Epithelial cell of proximal tubule (primary cell): ENCODE measurements around the gene POMP. TPM values are rescaled to one million over a fixed set of nuclear protein-coding genes. Genes with fewer than 3 reads are reported as not detected.

Experiments used
- DNase-seq: peaks from one replicate; pipeline ENCODE4 v3.0.0-alpha.2; 2011; ENCODE audit warnings: low read depth
- H3K4me3 ChIP-seq: 2 replicates; pipeline ENCODE4 v1.5.1; 2011; ENCODE audit warnings: low read depth, mild to moderate bottlenecking, low read length
- CTCF ChIP-seq: conservative IDR thresholded peaks from 2 replicates; pipeline ENCODE4 v1.5.1; 2012; ENCODE audit warnings: low read depth, mild to moderate bottlenecking, low read length
- total RNA-seq: library from RNA; depleted of rRNA; stranded (reverse); fragments of >200 nt; gene quantifications from 2 replicates; pipeline ENCODE4 v1.2.3, GENCODE V29; 2015

POMP gene
- total RNA-seq, 1 donor from 2014 or later, result 165 TPM

GRCh38 chr13:28626266-28626665, 32.7 kb upstream of the POMP start:
- no peak for TF ChIP-seq CTCF
- no peak overlapping the region for H3K4me3 ChIP-seq
- DNase-seq, result no peak

- DNase-seq, result no peak
- no peak overlapping the region for H3K4me3 ChIP-seq
- TF ChIP-seq CTCF, result no peak
Measured at GRCh38 chr13:28628241-28628640, 30.7 kb upstream of the POMP start.

GRCh38 chr13:28630869-28631268, 28.1 kb upstream of the POMP start:
- DNase-seq, result no peak
- no peak overlapping the region for H3K4me3 ChIP-seq
- TF ChIP-seq CTCF, result no peak

- TF ChIP-seq CTCF, result no peak
- DNase-seq, result no peak
- no peak overlapping the region for H3K4me3 ChIP-seq
Measured at GRCh38 chr13:28631801-28632200, 27.1 kb upstream of the POMP start.

- no peak for DNase-seq
- no peak overlapping the region for H3K4me3 ChIP-seq
- TF ChIP-seq CTCF, result no peak
Measured at GRCh38 chr13:28636069-28636468, 22.9 kb upstream of the POMP start.

GRCh38 chr13:28636677-28637317, 22.1 kb upstream of the POMP start:
- TF ChIP-seq CTCF, result peak; percentile 91
- no peak for DNase-seq
- H3K4me3 ChIP-seq, result no peak overlapping the region

- DNase-seq, result no peak
- TF ChIP-seq CTCF, result no peak
- H3K4me3 ChIP-seq, result no peak overlapping the region
Measured at GRCh38 chr13:28637714-28638355, 21.1 kb upstream of the POMP start.
